GM19099 (cell line): ENCODE data around the gene CDK18.

Source experiments
- POLR2A ChIP-seq: IDR thresholded peaks from 3 replicates; pipeline ENCODE4 v1.6.1; 2011; ENCODE audit warnings: low read depth; ENCODE audit not compliant: insufficient read length; ENCODE audit errors: extremely low read depth

Gene CDK18

DNA sequence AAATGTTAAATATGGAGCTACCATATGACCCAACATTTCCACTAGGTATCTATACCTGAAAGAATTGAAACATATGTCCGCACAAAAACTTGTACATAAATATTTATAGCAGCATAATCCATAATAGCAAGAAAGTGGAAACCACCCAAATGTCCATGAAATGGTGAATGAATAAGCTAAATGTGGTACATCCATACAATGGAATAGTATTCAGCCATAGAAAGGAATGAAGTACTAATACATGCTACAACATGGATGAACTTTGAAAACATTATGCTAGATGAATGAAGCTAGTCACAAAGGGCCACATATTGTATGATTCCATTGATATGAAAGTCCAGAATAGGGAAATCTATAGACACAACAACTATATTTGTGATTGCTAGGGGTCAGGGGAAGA is 28.6 kb upstream of the CDK18 start:
- TF ChIP-seq POLR2A = no peak

DNA sequence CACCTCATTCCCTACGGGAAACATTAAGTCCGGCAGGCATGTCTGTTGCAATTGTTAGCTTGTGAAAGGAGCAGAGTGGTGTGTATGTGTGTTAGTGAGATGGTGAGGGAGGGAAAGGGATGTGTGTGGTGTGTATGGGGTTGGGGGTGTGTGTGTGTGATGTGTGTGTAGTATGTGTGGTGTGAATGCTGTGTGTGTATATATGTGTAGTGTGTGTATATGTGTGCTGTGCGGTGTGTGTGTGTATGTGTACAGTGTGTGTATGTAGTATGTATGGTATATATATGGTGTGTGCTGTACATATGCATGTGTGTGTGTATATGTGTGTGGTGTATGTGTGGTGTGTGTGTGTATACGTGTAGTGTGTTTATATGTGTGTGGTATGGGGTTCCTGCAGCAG is 27.8 kb upstream of the CDK18 start:
- no peak for TF ChIP-seq POLR2A

DNA sequence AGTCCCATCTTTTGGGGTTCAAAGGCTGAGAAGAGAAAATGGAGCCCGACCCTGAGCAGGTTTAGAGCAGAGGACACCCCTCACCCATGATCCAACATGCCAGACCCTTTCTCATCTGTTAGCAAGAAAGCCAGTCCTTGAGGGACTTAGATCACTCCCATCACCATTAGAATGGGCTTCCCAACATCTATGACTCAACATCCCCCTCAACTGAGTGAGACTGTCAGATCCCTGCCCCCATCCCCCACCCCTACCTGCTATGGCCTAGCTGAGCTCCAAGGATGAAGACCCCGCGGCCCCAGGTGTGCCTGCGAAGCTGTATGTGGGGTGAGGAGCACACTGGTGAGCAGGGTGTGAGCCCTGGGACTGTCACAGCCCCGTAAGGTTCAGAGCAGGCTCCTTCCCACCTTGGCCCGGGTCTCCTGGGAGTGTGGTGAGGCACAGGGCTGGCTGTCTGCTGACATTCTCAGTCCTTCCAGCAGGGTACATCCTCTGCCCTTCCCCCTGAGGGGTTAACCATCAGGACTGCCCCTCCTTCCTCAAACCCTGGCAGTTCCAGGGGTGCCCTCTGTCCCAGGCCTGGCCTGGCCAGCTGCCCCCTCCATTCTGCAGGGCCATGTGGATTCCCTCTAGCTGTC is 27.2 kb upstream of the CDK18 start:
- TF ChIP-seq POLR2A = no peak

DNA sequence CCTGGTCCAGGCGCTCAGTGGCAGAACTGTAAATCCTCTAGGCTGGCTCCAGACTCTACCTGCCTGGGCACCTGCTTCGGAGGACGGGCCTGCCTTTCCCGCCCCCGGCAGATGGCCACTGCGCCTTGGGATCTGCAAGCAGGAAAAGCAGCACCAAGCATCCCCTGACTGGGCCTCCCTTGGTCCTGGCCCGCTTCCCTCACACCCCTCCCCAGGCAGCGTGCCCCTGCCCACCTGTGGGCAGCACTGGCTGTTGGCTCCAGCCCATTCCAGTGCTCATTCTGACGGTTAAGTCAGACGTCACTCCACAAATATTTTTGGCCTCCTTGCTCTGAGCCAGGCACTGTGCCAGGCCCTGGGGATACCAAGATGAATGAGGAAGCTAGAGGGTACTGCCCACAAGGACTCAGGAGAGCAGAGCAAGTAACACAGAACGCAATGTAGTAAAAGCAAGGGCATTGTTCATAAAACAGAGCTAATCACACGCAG is 26.7 kb upstream of the CDK18 start:
- no peak for TF ChIP-seq POLR2A

DNA sequence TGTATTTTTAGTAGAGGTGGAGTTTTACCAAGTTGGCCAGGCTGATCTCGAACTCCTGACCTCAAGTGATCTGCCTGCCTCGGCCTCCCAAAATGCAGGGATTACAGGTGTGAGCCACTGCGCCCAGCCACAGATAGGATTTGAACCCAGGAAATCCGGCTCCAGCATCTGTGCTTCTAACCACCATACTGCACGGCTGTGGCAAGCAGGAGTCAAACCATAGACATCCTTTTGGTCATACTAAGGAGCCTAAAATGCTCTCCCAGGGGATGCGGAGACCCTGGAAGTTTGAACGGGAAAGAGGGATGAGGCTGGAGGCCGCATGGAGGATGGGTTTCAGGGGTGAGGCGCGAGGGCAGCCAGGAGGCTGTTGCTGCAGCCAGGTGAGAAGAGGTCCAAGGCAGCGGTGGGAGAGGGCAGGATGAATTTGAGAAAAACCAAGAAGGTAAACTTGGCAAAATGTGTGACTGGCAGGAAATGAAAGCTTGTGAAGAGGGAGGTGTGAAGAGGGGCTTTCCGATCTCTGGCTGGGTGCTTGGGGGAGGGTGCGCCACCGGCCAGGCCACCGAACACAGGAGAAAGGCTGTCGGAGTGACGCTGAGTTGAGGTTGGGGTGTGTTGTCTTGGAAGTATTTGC is 24.0 kb upstream of the CDK18 start:
- TF ChIP-seq POLR2A = no peak

DNA sequence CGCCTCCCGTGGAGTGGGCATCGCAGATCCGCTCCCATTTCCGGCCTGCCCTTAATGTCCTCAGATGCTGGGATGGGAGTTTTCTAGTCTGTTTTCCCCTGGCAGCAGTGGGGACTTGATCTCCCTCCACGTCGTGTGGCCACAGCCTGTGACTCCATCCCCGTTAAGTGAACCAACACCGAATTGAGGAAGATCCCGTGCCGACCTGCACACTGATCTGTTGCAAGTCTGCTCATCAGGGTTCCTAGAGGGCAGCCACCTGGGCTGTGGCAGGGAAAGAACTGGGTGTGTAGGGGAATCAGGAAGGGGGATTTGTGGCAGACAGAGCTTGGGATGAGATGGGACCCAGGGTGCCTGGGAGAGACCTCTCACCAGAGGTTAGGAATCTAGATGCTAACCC is 23.3 kb upstream of the CDK18 start:
- TF ChIP-seq POLR2A = no peak

DNA sequence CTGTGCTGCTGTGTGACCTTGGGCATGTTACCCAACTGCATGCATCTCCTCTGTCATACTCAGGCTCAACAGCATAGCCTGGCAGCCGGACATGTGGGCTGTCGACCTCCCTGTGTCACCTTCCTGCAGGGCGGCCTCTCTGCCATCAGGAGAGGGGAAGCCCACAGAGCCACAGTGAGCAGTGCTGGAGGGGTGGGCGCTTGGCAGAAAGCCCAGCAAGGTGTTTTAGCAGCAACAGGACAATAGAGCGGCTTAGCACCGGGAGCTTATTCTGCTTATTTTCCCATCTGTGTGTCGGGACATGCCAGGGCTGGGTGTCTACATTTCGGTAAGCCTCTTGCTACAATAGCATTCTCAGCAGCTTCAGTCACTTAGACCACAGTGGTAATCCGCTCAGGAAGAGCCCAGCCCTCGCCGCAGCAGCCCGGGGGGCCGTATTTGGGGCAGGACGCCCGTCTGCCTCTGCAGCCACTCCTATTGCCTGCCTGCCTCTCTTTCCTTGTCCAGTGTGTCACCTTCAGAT is 22.8 kb upstream of the CDK18 start:
- no peak for TF ChIP-seq POLR2A

DNA sequence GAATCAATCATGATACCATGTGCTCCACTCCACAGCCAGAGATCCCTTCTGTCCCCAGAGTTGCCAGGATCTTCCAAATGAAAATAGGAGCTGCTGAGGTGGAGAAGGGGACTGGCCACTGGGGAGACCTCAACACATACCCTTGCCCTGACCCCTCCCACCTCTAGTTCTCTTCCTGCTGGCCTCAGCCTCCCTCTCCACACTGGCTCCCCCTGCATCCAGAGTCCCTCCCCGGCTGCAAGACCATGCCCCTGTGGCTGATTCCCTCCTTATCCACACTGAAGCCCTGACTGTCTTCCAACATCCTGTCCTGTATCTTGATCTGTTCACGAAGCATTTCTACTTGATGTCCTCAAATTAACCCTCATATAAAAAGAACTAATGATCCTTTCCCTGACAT is 21.1 kb upstream of the CDK18 start:
- no peak for TF ChIP-seq POLR2A

DNA sequence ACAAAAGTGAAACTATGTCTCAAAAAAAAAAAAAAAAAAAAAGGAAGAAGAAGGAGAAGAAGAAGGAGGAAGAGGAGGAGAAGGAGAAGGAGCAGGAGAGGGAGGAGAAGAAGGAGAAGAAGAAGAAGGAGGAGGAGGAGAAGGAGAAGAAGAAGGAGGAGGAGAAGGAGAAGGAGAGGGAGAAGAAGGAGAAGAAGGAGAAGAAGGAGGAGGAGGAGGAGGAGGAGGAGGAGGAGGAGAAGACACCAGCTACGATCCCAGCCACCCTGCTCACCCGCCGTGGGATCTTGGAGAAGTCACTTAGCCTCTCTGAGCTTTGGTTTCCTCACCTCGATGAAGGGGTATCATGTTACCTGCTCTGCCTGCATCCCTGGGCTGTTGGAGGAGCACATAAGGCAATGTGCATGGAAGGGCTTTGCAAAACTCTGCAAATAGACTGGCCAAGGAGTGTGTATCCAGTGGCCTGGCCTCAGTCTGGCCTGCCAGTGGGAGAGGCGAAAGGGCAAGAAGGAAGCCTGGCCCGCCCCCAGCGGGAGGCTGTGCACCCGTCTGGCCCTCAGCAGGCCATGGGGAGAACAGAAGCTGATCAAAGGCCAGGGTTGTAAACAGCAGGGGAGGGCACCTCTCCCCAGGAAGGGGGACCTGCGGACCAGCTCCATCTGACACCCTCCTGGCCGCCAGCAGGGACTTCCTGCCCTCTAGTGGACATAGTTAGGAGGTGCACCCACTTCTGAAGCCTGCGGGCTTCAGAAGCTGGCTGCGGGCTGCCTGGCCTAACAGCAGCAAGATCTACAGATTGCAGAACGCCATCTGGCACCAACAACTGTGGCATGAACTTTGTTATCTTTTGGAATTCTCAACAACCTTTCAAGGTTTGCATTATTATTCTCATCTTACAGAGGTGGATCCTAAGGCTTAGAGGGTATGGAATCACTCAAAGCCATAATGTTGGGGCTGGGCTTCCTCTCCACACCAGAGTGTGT is 19.2 kb upstream of the CDK18 start:
- TF ChIP-seq POLR2A = no peak

DNA sequence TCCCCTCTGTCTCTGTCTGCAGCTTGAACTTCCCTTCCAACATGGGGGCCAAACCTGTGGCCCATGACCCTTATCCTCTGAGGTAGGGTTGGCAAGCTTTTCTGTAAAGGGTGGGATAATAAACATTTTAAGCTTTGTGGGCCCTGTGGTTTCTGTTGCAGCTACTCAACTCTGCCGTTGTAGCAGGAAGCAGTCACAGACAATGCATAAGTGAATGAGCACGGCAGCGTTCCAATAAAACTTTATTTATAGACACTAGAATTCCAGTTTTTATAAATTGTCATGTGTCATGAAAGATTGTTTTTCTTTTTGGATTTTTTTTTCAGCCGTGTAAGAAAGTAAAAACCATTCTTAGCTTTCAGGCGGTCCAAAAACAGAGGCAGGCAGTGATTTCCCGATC is 18.2 kb upstream of the CDK18 start:
- no peak for TF ChIP-seq POLR2A

DNA sequence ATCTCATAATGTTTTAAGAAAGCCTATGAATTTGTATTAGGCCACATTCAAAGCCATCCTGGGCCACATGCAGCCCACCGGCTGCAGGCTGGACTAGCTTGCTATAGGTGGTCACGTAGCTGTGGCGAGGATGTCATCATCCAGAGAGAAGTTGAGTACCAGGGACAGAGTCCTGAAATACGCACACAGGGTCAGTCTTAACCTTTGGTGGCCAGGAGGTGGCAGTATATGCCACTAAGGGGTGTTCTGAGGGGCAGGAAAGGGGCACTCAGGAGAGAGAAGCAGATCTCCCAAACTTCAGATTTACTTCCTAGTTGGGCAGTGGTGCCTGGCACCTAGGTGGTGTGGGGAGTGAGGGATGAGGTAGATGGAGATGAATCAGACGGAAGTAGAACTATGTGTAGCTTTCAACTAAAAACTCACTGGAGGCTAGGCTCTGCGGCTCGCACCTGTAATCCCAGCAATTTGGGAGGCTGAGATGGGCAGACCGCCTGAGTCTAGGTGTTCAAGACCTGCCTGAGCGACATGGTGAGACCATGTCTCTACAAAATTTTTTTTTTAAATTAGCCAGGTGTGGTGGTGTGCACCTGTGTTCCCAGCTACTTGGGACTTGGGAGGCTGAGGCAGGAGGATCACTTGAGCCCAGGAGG is 16.3 kb upstream of the CDK18 start:
- TF ChIP-seq POLR2A = no peak

DNA sequence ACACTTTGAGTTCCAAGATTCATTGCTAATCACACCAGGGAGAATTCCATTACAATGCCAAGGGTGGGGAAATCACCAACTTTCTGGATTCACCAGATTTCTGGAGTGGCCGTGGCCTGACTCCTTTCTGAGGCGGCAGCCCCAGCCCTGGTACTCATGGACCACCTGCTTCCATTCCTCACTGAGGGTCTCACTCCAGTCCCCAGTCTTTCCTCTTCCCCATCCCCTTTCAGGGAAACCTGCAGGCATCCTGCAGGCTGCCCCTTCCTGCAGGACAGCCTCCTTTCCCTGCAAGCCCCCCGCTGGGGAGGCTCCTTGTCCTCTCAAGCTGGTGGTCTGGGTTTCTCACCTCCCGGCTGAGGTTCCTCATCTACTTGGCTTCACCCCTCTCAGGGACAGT is 12.7 kb upstream of the CDK18 start:
- TF ChIP-seq POLR2A = no peak

DNA sequence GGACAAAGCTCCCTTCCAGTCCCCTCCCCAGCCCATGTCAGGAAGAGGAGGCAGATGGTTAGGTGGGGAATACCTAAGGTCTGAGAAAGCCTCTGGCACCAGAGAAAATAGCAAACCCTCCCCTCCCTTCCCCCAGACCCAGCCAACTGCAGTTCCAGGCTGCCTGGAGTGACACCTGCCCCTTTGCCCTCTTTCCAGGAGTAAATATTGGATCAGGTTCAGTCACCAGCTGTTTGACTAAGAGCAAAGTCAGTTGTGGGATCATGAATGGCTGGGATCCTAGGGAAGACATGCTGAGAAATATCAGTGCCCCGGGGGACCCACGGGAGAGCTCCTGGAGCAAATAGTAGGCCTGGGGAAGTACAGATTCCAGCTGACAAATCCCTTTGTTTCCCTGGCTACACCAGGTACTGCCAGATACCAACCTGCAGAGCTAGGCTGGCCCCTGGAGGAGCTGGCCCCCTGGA is 12.2 kb upstream of the CDK18 start:
- TF ChIP-seq POLR2A = no peak

DNA sequence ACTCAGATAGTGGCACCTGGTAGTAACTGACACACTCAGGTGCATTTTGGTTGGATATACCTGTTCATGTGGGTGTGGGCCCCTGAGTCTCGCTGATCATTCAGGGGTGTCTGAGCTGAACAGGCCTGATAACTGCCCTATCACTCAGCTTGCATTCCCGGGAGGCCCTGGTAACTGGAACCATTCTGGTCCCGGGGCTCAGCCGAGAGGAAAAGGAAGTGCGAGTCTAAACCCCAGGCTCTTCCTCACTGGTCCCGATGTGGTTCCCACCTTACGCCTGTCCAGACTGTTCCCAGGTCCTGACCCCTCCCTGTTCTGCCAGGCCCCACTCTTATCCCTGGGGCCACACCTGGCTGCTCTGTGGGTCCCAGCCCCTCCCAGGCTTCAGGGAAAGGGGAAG is 11.7 kb upstream of the CDK18 start:
- TF ChIP-seq POLR2A = no peak
